GM18861 (cell line): ENCODE data around the gene SF3A2.
A peak's percentile ranks its signal among the peaks of the same experiment; 100 is the strongest.

Experiments
- ATAC-seq: cut with Tn5 transposase; IDR thresholded peaks from one replicate; pipeline ENCODE4 v1.9.1; 2021; ENCODE audit not compliant: unreplicated experiment

Gene SF3A2

DNA sequence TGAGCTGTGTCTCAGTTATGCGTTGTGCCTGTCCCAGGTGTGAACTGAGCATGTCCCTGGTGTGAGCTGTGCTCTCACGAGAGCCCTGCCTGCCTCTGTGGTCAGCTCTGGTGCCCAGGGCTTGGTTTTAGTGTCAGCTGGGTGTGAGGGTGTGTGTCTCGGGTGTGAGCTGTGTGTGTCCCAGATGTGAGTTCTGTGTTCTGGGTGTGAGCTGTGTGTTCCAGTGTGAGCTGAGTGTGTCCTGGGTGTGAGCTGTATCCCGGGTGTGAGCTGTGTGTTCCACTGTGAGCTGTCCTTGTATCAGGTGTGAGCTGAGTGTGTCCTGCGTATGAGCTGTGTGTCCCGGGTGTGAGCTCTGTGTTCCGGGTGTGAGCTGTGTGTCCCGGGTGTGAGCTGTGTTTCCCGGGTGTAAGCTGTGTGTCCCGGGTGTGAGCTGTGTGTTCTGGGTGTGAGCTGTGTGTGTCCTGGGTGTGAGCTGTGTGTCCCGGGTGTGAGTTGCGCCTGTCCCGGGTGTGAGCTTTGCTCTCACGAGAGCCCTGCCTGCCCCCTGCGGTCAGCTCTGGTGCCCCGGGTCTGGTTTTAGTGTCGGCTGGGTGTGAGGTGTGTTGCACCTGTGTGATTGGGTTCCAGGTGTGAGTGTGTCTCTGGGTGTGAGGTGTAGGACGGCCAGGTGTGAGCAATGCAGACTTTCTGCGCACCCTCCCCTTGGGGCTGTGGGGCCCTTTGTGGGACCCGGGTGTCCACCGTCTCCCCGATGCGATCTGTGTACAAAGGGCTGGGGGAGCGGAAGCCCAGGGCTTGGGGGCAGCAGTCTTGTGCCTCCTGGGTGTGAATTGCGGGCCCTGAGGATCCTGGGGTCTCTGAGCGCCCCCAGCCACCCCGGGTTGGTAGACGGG, 52.4 kb downstream of the SF3A2 start:
- ATAC-seq: no peak

DNA sequence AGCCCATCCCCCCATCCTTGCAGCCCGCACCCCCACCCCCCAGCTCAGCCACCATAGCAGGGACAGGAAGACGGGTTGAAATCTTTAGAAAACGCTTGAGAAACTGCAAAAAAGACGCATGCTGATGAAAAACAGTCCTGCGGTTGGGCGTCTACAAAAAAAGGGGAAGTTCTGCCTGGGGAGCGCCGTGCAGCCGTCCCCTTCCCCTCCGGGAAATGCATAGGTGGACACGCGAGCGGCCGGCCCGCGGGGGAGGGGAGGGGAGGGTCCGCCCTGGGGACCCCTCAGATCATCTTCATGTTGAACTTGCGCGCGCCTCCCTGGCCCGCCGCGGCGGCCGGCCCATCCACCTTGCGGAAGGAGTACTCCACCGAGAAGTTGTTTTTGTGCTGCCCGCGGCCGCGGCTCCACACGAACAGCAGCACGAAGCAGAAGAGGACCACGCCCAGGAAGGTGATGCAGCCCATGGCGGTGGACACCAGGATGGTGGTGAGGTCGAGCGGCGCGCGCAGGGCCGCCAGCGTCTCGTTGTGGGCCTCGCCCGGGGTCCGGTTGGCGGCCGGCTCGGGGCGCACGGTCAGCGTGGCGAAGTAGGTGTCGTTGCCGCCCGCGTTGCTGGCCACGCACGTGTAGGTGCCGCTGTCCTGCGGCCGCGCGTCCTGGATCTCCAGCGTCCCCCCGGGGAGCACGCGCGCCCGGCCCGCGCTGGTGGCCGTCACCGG, 53.3 kb downstream of the SF3A2 start:
- ATAC-seq: peak; percentile 36

DNA sequence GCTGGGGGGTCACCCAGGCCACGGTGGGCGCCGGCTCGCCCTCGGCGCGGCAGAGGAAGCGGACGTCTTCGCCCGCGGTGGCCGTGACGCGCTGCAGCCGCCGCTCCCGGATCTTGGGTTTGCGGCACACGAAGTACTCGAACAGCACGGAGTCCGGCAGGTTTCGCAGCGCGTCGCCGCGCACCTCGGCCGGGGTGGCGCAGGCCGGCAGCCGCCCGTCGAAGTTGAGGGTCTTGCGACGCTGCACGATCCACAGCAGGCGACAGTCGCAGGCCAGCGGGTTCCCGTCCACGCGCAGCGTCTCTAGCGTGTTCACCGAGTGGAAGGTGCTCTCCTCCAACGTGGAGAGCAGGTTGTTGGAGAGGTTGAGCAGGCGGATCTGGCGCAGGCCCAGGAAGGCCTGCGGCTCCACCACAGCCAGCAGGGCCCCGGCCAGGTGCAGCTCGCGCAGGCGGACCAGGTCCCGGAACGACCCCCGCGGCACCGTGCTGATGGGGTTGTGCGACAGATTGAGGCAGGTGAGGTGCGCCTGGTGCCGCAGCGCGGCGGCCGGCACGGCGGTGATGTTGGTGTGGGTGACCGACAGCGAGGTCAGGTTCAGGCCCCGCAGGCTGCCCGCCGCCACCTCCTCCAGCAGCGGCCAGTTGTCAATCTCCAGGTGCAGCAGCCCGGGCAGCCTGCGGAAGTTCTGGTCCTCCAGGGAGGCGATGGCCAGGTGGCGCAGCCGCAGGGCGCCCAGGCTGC, 54.0 kb downstream of the SF3A2 start:
- ATAC-seq: peak; percentile 17

DNA sequence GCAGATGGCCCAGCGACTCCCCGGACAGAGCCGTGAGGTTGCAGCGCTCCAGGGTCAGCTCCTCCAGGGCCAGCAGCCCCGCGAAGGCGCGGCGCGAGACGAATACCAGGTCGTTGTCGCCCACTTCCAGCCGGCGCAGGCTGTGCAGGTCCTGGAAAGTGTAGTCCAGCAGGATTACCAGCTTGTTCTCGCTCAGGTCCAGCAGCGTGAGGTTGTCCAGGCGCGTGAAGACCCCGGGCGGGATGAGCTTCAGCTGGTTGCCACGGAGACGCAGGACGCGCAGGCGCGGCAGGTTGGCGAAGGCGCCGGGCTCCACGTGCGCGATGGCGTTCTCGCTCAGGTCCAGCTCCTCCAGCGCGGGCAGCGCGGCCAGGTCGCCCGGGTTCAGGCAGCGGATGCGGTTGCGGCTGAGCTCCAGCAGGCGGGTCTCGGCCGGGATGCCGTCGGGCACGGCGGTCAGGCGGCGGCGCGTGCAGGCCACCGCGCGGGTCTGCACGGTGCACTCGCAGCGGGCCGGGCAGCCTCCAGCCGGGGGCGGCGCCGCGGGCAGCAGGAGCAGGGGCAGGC, 54.6 kb downstream of the SF3A2 start:
- no peak for ATAC-seq

DNA sequence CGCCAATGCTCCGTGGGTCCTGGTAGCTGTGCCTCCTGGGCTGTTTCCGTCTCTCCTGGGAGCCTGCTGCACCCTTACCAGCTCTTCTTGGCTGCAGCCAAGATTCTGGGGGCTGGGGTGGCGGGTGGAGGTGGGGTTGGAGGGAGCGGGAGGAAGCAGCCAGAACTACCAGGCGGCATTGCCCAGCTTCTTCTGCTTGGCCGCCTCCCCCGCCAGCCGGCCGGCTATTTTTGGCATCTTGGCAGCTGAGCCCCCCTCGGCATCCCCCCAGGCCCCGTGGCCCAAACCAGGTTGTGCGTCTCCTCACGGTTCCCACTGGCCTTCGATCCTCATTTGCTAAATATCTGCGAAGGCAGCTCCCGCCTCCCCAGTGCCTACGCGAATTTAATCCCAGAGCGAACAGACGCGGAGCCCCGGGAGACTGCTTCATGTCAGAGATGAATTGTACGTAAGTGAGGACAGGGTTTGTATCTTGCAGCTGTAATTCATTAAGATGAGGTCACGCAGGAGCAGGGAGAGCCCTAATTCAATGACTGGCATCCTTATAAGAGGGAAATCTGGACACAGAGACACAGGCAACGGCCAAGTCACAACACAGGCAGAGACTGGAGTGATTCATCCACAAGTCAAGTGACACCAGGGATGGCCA, 58.2 kb downstream of the SF3A2 start:
- no peak for ATAC-seq

DNA sequence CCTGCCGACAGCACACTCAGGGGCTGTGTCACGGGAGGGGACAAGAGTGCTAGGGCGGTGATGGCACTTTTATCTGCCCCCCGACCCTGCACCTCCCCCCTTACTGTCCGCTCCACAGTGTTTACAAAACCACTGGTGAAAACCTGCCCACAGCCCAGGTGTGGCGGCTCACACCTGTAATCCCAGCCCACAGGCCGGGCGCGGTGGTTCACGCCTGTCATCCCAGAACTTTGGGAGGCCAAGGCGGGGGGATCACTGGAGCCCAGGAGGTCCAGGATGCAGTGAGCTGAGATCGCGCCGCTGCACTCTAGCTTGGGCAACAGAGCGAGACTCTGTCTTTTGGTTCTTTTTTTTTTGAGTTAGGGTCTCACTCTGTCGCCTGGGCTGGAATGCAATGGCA, 59.5 kb downstream of the SF3A2 start:
- no peak for ATAC-seq
